GM23248 (cell line): ENCODE data around the gene COPS9. TPM values are rescaled to one million over a fixed set of nuclear protein-coding genes. Genes with fewer than 3 reads are reported as not detected.

Experiments
- DNase-seq: peaks from one replicate; pipeline ENCODE4 v3.0.0-alpha.2; 2015
- H2AFZ ChIP-seq: fragments of 200-600 bp; sonication (generic); 2 replicates; pipeline ENCODE4 v1.6.1; 2016; ENCODE audit warnings: antibody characterized with exemption
- H3F3A ChIP-seq: fragments of 200-600 bp; sonication (generic); 2 replicates; pipeline ENCODE4 v1.6.1; 2016; ENCODE audit warnings: mild to moderate bottlenecking, antibody characterized with exemption, mixed run types; ENCODE audit not compliant: insufficient read depth
- H3K27ac ChIP-seq: fragments of 200-600 bp; sonication (generic); 2 replicates; pipeline ENCODE4 v1.5.1; 2016; ENCODE audit warnings: mild to moderate bottlenecking
- H3K27me3 ChIP-seq: fragments of 200-600 bp; sonication (generic); replicated peaks from 2 replicates; pipeline ENCODE4 v1.6.1; 2016; ENCODE audit warnings: mild to moderate bottlenecking; ENCODE audit not compliant: insufficient read depth
- H3K36me3 ChIP-seq: fragments of 200-600 bp; sonication (generic); 2 replicates; pipeline ENCODE4 v1.6.1; 2016; ENCODE audit warnings: low read depth, mild to moderate bottlenecking
- H3K4me1 ChIP-seq: fragments of 200-600 bp; sonication (generic); 2 replicates; pipeline ENCODE4 v1.6.1; 2016; ENCODE audit warnings: mild to moderate bottlenecking; ENCODE audit not compliant: insufficient read depth
- H3K4me2 ChIP-seq: fragments of 200-600 bp; sonication (generic); one replicate; pipeline ENCODE4 v1.6.1; 2016; ENCODE audit warnings: mild to moderate bottlenecking; ENCODE audit not compliant: unreplicated experiment
- H3K4me3 ChIP-seq: fragments of 200-600 bp; sonication (generic); 2 replicates; pipeline ENCODE4 v1.5.1; 2016; ENCODE audit warnings: mild to moderate bottlenecking
- H3K79me2 ChIP-seq: fragments of 200-600 bp; sonication (generic); 2 replicates; pipeline ENCODE4 v1.6.1; 2016; ENCODE audit warnings: mild to moderate bottlenecking; ENCODE audit not compliant: insufficient read depth
- H3K9ac ChIP-seq: fragments of 200-600 bp; sonication (generic); 2 replicates; pipeline ENCODE4 v1.6.1; 2016; ENCODE audit warnings: mild to moderate bottlenecking
- H3K9me2 ChIP-seq: fragments of 200-600 bp; sonication (generic); 2 replicates; pipeline ENCODE4 v1.6.1; 2016; ENCODE audit warnings: mixed run types, mild to moderate bottlenecking, moderate library complexity; ENCODE audit not compliant: insufficient read depth
- H3K9me3 ChIP-seq: fragments of 200-600 bp; sonication (generic); one replicate; pipeline ENCODE4 v1.6.1; 2017; ENCODE audit warnings: low read depth
- H4K20me1 ChIP-seq: fragments of 200-600 bp; sonication (generic); 2 replicates; pipeline ENCODE4 v1.6.0; 2016; ENCODE audit not compliant: insufficient read depth
- EZH2 ChIP-seq: fragments of 200-600 bp; sonication (generic); IDR thresholded peaks from 2 replicates; pipeline ENCODE4 v1.6.1; 2018; ENCODE audit warnings: antibody characterized with exemption, mild to moderate bottlenecking; ENCODE audit not compliant: insufficient read depth, poor library complexity, severe bottlenecking
- EZH2phosphoT487 ChIP-seq: fragments of 200-600 bp; sonication (generic); IDR thresholded peaks from 2 replicates; pipeline ENCODE4 v1.6.1; 2018; ENCODE audit warnings: antibody characterized with exemption, moderate library complexity, mild to moderate bottlenecking, low read depth; ENCODE audit not compliant: insufficient read depth
- WGBS, 2 experiments: methylation state at CpG; one replicate each; pipeline ENCODE4 v1.1.6; 2015 to 2017; ENCODE audit warnings: low lambda C conversion rate in 2 of 2, low coverage in 1 of 2; ENCODE audit errors: missing lambda C conversion rate in 2 of 2; 5-methylcytosine and 5-hydroxymethylcytosine counted together
- in situ Hi-C: fragments of 300-500 bp; cut with MboI; formaldehyde crosslinking; loops from 2 replicates; pipeline ENCODE4 v1.15.0; 2020
- polyA plus RNA-seq: library from polyadenylated mRNA; unstranded; fragments of >200 nt; fragmentation: Nextera tagmentation; extraction: Ambion mirVana; gene quantifications from 2 replicates; pipeline ENCODE4 v1.2.1, GENCODE V29; 2016
- total RNA-seq: library from RNA; depleted of rRNA; stranded (reverse); fragments of >200 nt; shearing (Covaris generic); gene quantifications from 2 replicates; pipeline ENCODE4 v1.2.3, GENCODE V29; 2014; rRNA removed

COPS9 gene
- total and polyA plus RNA-seq, 2 experiments from 2014 or later, result 114 to 350 TPM

- Histone ChIP-seq H3K9ac (no peak overlapping the region), H3K36me3 (no peaks in the 10 kb centered on the region), H3K4me2 (no peak overlapping the region), H3K27ac (no peak overlapping the region), H3K9me3 (no peaks in the 10 kb centered on the region), H3K79me2 (no peaks in the 10 kb centered on the region), H3K4me1 (no peaks in the 10 kb centered on the region), H3K9me2 (no peaks in the 10 kb centered on the region), H3F3A (no peaks in the 10 kb centered on the region), H3K27me3 (peaks cover 36% of the 10 kb centered on the region), H2AFZ (no peak overlapping the region), H4K20me1 (no peaks in the 10 kb centered on the region), H3K4me3 (no peak overlapping the region)
- 0 to 4% methylated on average over 2 of the region's 2 CpGs for WGBS, 2 experiments
- in situ Hi-C loops, result no loop called here
- no peak for TF ChIP-seq EZH2
- TF ChIP-seq EZH2phosphoT487, result no peak
- no peak for DNase-seq
These were observed 37.8 kb downstream of the COPS9 start for GRCh38 chr2:240098349-240098748.

GRCh38 chr2:240095556-240096523 is 40.3 kb downstream of the COPS9 start:
- Histone ChIP-seq H3K9me2 (no peaks in the 10 kb centered on the region), H3K27me3 (peaks cover 39% of the 10 kb centered on the region), H4K20me1 (no peaks in the 10 kb centered on the region), H3K27ac (no peak overlapping the region), H3K9me3 (no peaks in the 10 kb centered on the region), H3K36me3 (no peaks in the 10 kb centered on the region), H3F3A (no peaks in the 10 kb centered on the region), H3K9ac (no peak overlapping the region), H3K4me2 (no peak overlapping the region), H3K4me1 (no peaks in the 10 kb centered on the region), H3K4me3 (no peak overlapping the region), H2AFZ (no peak overlapping the region), H3K79me2 (no peaks in the 10 kb centered on the region)
- 3 to 7% methylated on average over 28 to 33 of the region's 43 CpGs for WGBS, 2 experiments
- in situ Hi-C loops, result no loop called here
- peak; percentile 3 for DNase-seq
- TF ChIP-seq EZH2 (no peak), EZH2phosphoT487 (0 out of 2 replicates have a peak, but pooled peaks have one; percentile 3)

- H3K4me2 ChIP-seq, result no peak overlapping the region
- DNase-seq, result no peak
- H3K4me3 ChIP-seq, result no peak overlapping the region
- peaks cover 12% of the 10 kb centered on the region for H3K27me3 ChIP-seq
- no peaks in the 10 kb centered on the region for H3K9me2 ChIP-seq
- no peaks in the 10 kb centered on the region for H3K4me1 ChIP-seq
- no peaks in the 10 kb centered on the region for H3K36me3 ChIP-seq
- H3K27ac ChIP-seq, result no peak overlapping the region
- H3F3A ChIP-seq, result no peaks in the 10 kb centered on the region
- no peaks in the 10 kb centered on the region for H4K20me1 ChIP-seq
- in situ Hi-C loops, result no loop called here
- H3K9me3 ChIP-seq, result peaks cover 6% of the 10 kb centered on the region
- TF ChIP-seq EZH2 (no peak), EZH2phosphoT487 (no peak)
- H3K79me2 ChIP-seq, result no peaks in the 10 kb centered on the region
- WGBS, 2 experiments, result 34 to 44% methylated on average over 5 of the region's 5 CpGs
- H2AFZ ChIP-seq, result no peak overlapping the region
- no peak overlapping the region for H3K9ac ChIP-seq
These were observed 46.8 kb downstream of the COPS9 start for GRCh38 chr2:240089306-240089705.

- no peaks in the 10 kb centered on the region for H3K9me2 ChIP-seq
- no peak overlapping the region for H3K27ac ChIP-seq
- no peak overlapping the region for H3K4me3 ChIP-seq
- H3F3A ChIP-seq, result no peaks in the 10 kb centered on the region
- no peak for TF ChIP-seq EZH2
- TF ChIP-seq EZH2phosphoT487, result no peak
- DNase-seq, result no peak
- no peaks in the 10 kb centered on the region for H4K20me1 ChIP-seq
- no peak overlapping the region for H2AFZ ChIP-seq
- in situ Hi-C loops, result no loop called here
- H3K27me3 ChIP-seq, result no peaks in the 10 kb centered on the region; the same call in 1 of the 2 replicates
- no peaks in the 10 kb centered on the region for H3K36me3 ChIP-seq
- H3K9ac ChIP-seq, result no peak overlapping the region
- H3K79me2 ChIP-seq, result no peaks in the 10 kb centered on the region
- H3K9me3 ChIP-seq, result peaks cover 6% of the 10 kb centered on the region
- H3K4me1 ChIP-seq, result no peaks in the 10 kb centered on the region
- H3K4me2 ChIP-seq, result no peak overlapping the region
These were observed 49.5 kb downstream of the COPS9 start for GRCh38 chr2:240086563-240086962.

Other genes with a start within 250 kb of the COPS9 start
- gene NDUFA10, start 111.0 kb downstream of the COPS9 start, total RNA-seq, result 154 and 207 TPM in 2 replicates
- gene NDUFA10, start 111.0 kb downstream of the COPS9 start, polyA plus RNA-seq, result 136 and 148 TPM in 2 replicates
- not detected in 2 replicates for gene OR6B2, start 105.9 kb downstream of the COPS9 start, total RNA-seq
- gene OR6B2, start 105.9 kb downstream of the COPS9 start, polyA plus RNA-seq, result not detected in 2 replicates
- not detected in 2 replicates for gene OR6B3, start 82.8 kb downstream of the COPS9 start, total RNA-seq
- gene OR6B3, start 82.8 kb downstream of the COPS9 start, polyA plus RNA-seq, result not detected in 2 replicates
- not detected in 2 replicates for gene OTOS, start 4.4 kb upstream of the COPS9 start, total RNA-seq
- gene OTOS, start 4.4 kb upstream of the COPS9 start, polyA plus RNA-seq, result not detected in 2 replicates